ENCODE measurements around the gene MGLL.

Gene MGLL

DNA sequence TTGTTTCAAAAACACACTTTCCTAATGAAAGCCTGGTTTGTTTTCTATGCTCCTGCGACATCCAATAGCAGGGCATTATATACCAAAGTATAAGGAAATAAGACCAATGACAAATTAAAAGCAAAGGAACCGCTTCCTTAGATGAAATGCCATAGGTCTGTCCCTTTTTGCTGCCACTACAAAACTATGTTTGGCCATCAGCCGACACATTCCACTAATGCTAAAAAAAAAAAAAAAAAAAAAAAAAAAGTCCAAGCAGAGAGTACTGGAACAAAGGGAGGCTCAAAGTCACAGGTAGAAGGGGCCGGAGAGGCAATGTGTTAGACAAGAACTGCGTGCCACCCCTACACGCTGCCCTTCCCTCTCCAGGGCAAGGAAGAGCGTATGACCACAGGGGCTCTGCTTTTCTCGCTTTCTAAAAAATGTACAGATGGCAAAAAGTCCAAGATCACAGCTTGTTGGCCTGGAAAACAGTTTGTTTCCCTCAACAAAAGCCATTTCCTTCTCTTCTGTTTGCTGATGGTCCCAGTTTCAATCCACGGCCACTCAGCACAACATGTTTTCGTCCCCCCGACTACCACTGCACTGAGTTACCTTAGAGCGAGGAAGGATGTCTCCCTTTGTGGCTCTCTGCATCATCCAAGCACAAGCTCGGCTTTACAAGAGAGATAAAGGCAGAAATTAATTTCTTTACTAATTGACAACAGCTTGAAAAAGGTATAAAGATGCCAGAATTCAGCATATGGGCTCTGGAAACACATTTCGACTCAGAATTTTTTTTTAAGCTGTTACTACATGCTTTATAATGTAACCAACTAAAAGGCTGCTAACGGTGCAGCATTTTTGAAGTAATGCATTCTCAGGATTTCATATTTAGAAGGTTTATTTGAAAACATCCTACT lies 78.7 kb downstream of the MGLL start:
- no peaks in the 10 kb centered on the region for H3K27me3 ChIP-seq (replicated peaks)
- TF ChIP-seq, protein P1, sequence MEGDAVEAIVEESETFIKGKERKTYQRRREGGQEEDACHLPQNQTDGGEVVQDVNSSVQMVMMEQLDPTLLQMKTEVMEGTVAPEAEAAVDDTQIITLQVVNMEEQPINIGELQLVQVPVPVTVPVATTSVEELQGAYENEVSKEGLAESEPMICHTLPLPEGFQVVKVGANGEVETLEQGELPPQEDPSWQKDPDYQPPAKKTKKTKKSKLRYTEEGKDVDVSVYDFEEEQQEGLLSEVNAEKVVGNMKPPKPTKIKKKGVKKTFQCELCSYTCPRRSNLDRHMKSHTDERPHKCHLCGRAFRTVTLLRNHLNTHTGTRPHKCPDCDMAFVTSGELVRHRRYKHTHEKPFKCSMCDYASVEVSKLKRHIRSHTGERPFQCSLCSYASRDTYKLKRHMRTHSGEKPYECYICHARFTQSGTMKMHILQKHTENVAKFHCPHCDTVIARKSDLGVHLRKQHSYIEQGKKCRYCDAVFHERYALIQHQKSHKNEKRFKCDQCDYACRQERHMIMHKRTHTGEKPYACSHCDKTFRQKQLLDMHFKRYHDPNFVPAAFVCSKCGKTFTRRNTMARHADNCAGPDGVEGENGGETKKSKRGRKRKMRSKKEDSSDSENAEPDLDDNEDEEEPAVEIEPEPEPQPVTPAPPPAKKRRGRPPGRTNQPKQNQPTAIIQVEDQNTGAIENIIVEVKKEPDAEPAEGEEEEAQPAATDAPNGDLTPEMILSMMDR (IDR thresholded peaks at IDR 0.05; ENCODE audit: low read depth, low read length, missing control alignments) = no peak
- no peak overlapping the region for H3K27ac ChIP-seq
- in situ Hi-C loops (cut with HindIII; ENCODE audit: low pct_ligation_motif_present, low sequenced_read_pairs) = no loop called here
- H3K36me3 ChIP-seq (replicated peaks) = no peaks in the 10 kb centered on the region
- no peak for DNase-seq
- H3K4me3 ChIP-seq (ENCODE audit: low read depth, low read length) = no peak overlapping the region

DNA sequence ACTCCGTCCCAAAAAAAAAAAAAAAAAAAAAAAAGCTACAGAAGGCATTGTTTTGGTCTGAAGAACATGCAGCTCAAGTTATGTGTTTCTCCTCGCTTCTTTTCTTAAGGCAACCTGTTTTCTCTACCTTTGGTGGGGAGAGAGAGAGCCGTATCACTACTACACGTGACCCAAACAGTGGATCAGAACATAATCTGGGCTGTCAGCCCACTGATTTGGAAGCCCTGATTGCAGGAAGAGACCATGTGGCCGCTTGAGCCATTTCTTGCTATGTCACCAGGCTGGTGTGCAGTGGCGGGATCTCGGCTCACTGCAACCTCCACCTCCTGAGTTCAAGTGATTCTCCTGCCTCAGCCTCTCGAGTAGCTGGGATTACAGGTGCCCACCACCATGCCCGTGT lies 79.7 kb downstream of the MGLL start:
- no peak for DNase-seq
- H3K4me3 ChIP-seq (ENCODE audit: low read depth, low read length) = no peak overlapping the region
- TF ChIP-seq, protein P1 (IDR thresholded peaks at IDR 0.05; ENCODE audit: low read depth, low read length, missing control alignments) = no peak
- H3K27me3 ChIP-seq (replicated peaks) = no peaks in the 10 kb centered on the region
- no peaks in the 10 kb centered on the region for H3K36me3 ChIP-seq (replicated peaks)
- in situ Hi-C loops (cut with HindIII; ENCODE audit: low pct_ligation_motif_present, low sequenced_read_pairs) = no loop called here
- H3K27ac ChIP-seq = no peak overlapping the region

DNA sequence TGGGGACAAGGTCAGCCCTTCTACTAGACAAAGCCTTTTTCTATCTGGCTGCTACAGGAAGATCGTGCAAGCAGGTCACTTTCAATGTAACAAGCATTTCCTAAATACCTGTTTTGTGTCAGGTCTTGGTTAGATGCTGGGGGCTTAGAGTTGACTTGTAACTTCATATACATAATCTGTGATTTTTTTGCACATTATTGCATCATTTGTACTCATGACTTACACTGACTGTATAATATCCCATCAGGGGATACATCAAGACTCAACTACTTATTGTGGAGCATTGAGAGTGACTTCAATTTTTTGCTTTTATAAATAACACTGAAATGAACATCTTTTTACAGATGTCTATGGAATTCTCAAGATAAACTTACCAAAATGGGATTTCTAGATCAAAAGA lies 80.6 kb downstream of the MGLL start:
- H3K4me3 ChIP-seq (ENCODE audit: low read depth, low read length) = no peak overlapping the region
- H3K36me3 ChIP-seq (replicated peaks) = no peaks in the 10 kb centered on the region
- in situ Hi-C loops (cut with HindIII; ENCODE audit: low pct_ligation_motif_present, low sequenced_read_pairs) = no loop called here
- no peak for DNase-seq
- no peak overlapping the region for H3K27ac ChIP-seq
- TF ChIP-seq, protein P1 (IDR thresholded peaks at IDR 0.05; ENCODE audit: low read depth, low read length, missing control alignments) = no peak
- no peaks in the 10 kb centered on the region for H3K27me3 ChIP-seq (replicated peaks)

DNA sequence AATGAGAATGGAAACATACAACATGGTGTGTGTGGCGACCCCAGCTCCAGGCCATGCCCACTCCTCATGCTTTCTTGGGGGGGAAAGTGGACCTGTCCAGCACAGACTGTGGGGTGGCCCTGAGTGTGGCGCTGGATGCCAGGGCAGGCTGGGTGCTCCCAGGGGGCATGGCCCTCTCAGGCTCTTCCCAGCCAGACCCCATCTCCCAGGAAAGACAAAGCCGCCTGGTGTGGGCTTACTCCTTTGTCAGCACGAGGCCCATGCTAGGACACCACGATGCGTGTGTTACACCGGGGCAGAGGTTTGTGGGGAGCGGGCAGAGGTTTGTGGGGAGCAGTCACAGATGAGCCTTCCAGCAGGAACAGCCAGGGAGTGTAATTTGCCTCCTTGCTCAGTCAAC lies 81.1 kb downstream of the MGLL start:
- Histone ChIP-seq H3K4me3 (ENCODE audit: low read depth, low read length) (no peak overlapping the region), H3K27ac (no peak overlapping the region), H3K36me3 (replicated peaks) (no peaks in the 10 kb centered on the region), H3K27me3 (replicated peaks) (no peaks in the 10 kb centered on the region)
- TF ChIP-seq, protein P1 (IDR thresholded peaks at IDR 0.05; ENCODE audit: low read depth, low read length, missing control alignments) = no peak
- DNase-seq = no peak
- in situ Hi-C loops (cut with HindIII; ENCODE audit: low pct_ligation_motif_present, low sequenced_read_pairs) = no loop called here

DNA sequence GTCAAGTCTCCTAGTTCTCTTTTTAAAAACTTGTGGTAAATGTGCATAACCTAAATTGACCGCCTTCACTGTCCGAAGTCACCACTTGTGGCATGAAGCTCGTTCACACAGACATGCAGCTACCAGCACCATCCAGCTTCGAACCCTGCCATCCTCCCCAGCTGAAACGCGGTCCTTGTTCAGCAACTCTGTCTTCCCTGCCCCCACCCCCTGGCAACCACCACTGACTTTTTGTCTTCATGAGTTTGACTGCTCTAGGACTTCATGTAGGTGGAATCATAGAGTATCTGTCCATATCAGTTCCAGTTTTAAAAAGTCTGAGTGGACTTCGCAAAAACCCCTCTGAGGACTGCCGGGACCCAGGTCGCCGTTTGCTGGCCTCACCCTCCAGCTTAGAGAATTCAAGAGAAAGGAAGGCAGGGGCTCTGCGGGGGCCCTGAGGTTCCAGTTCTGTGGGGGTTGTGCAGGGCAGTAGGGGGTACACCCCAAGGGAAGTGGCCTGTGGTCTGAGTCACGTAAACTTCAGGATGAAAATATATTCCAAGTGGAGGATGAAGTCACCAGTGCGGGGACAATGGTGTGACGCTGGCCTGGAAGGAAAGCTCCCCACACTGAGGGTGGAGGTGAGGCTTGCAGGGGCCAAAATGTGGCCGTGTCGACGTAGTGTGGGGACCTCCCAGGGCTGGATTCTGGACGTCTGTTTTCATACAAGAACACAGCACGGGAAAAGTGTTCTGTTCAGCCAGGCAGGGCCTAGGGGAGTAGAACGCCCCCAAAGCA lies 82.0 kb downstream of the MGLL start:
- TF ChIP-seq, protein P1 (IDR thresholded peaks at IDR 0.05; ENCODE audit: low read depth, low read length, missing control alignments) = no peak
- DNase-seq = peak; percentile 51
- in situ Hi-C loops (cut with HindIII; ENCODE audit: low pct_ligation_motif_present, low sequenced_read_pairs) = no loop called here
- no peaks in the 10 kb centered on the region for H3K27me3 ChIP-seq (replicated peaks)
- no peak overlapping the region for H3K4me3 ChIP-seq (ENCODE audit: low read depth, low read length)
- H3K27ac ChIP-seq = no peak overlapping the region
- no peaks in the 10 kb centered on the region for H3K36me3 ChIP-seq (replicated peaks)
